ENCODE results near the gene CCS. TPM values are rescaled to one million over a fixed set of nuclear protein-coding genes. Genes with fewer than 3 reads are reported as not detected.
A peak's percentile ranks its signal among the peaks of the same experiment; 100 is the strongest.

Gene CCS
- total RNA-seq, 4 donors from 2014 or later = 12.7 to 27.5 (median 21.2) TPM

GRCh38 chr11:66625041-66625751, 32.2 kb downstream of the CCS start:
- Histone ChIP-seq H3K27ac (no peak overlapping the region), H3K36me3 (peaks cover 37 to 94% (median 59%) of the 10 kb centered on the region in 3 donors), H3K9me3 (no peaks in the 10 kb centered on the region), H3K4me3 (no peak overlapping the region), H3K27me3 (no peaks in the 10 kb centered on the region), H3K4me1 (peaks cover 22 to 73% (median 39%) of the 10 kb centered on the region in 3 donors)
- no peak for TF ChIP-seq POLR2A (IDR thresholded peaks at IDR 0.05)
- TF ChIP-seq, protein P1, sequence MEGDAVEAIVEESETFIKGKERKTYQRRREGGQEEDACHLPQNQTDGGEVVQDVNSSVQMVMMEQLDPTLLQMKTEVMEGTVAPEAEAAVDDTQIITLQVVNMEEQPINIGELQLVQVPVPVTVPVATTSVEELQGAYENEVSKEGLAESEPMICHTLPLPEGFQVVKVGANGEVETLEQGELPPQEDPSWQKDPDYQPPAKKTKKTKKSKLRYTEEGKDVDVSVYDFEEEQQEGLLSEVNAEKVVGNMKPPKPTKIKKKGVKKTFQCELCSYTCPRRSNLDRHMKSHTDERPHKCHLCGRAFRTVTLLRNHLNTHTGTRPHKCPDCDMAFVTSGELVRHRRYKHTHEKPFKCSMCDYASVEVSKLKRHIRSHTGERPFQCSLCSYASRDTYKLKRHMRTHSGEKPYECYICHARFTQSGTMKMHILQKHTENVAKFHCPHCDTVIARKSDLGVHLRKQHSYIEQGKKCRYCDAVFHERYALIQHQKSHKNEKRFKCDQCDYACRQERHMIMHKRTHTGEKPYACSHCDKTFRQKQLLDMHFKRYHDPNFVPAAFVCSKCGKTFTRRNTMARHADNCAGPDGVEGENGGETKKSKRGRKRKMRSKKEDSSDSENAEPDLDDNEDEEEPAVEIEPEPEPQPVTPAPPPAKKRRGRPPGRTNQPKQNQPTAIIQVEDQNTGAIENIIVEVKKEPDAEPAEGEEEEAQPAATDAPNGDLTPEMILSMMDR (IDR thresholded peaks at IDR 0.05) = no peak
- DNase-seq = no peak
- WGBS, 2 donors = 91 to 96% methylated on average over 8 to 17 of the region's 26 CpGs
- intact Hi-C loops (cut with DNase I) = no loop called here

- no peak overlapping the region for H3K4me3 ChIP-seq
- WGBS, 2 donors = 85 to 89% methylated on average over 5 to 7 of the region's 9 CpGs
- H3K4me1 ChIP-seq = peaks cover 18 to 68% (median 36%) of the 10 kb centered on the region in 3 donors
- no peak for DNase-seq
- peak overlapping the region in 1 of 4 donors; percentile 10 for H3K27ac ChIP-seq
- no peak for TF ChIP-seq POLR2A (IDR thresholded peaks at IDR 0.05)
- TF ChIP-seq, protein P1 (IDR thresholded peaks at IDR 0.05) = no peak
- peaks cover 39 to 99% (median 59%) of the 10 kb centered on the region in 3 donors for H3K36me3 ChIP-seq
- intact Hi-C loops (cut with DNase I) = no loop called here
- no peaks in the 10 kb centered on the region for H3K27me3 ChIP-seq
- H3K9me3 ChIP-seq = no peaks in the 10 kb centered on the region
Observed at GRCh38 chr11:66625752-66626149, 32.8 kb downstream of the CCS start.

DNA sequence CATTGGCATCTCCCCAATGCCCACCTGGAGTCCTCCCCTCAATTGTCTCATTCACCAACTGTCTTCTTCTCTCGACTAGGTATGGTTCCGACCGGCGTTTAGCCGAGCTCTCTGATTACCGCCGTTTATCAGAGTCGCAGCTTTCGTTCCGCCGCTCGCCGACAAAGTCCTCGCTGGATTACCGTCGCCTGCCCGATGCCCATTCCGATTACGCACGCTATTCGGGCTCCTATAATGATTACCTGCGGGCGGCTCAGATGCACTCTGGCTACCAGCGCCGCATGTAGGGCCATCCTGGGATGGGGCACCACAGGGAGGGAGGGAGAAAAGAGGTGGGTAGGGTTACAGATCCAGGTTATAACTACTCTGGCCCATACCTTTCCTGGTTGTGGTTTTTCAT, 33.4 kb downstream of the CCS start:
- Histone ChIP-seq H3K27ac (no peak overlapping the region), H3K4me1 (peaks cover 15 to 61% (median 30%) of the 10 kb centered on the region in 3 donors), H3K27me3 (no peaks in the 10 kb centered on the region), H3K36me3 (peaks cover 39 to 100% (median 59%) of the 10 kb centered on the region in 3 donors), H3K4me3 (no peak overlapping the region), H3K9me3 (no peaks in the 10 kb centered on the region)
- DNase-seq = no peak
- 94 to 95% methylated on average over 23 to 25 of the region's 25 CpGs for WGBS, 2 donors
- TF ChIP-seq, protein P1 (IDR thresholded peaks at IDR 0.05) = no peak
- TF ChIP-seq POLR2A (IDR thresholded peaks at IDR 0.05) = no peak
- intact Hi-C loops (cut with DNase I) = no loop called here

DNA sequence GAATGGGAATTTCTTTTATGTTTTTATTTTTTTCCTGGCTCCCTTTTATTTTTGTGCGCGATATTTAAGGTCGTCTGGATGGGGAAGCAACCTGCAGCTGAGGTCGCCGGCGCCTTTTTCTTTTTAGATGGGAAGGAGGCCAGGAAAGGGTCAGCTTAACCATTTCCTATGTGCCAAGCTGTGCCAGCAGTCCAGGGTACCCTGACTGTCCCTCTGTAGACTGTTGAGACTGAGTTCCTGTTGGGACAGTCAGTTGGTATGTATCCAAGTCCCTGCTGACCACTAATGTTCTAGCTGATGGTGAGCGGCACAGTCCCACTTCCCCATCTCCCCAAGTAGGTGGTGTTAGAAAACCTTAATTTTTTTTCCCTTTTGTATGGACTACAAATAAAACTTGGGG, 33.9 kb downstream of the CCS start:
- Histone ChIP-seq H3K36me3 (peaks cover 39 to 100% (median 56%) of the 10 kb centered on the region in 3 donors), H3K4me1 (peaks cover 15 to 56% (median 24%) of the 10 kb centered on the region in 3 donors), H3K27me3 (no peaks in the 10 kb centered on the region), H3K27ac (no peak overlapping the region), H3K4me3 (no peak overlapping the region), H3K9me3 (no peaks in the 10 kb centered on the region)
- intact Hi-C loops (cut with DNase I) = no loop called here
- DNase-seq = no peak
- WGBS, 2 donors = 84 to 87% methylated on average over 5 to 7 of the region's 7 CpGs
- TF ChIP-seq, protein P1 (IDR thresholded peaks at IDR 0.05) = no peak
- TF ChIP-seq POLR2A (IDR thresholded peaks at IDR 0.05) = no peak

DNA sequence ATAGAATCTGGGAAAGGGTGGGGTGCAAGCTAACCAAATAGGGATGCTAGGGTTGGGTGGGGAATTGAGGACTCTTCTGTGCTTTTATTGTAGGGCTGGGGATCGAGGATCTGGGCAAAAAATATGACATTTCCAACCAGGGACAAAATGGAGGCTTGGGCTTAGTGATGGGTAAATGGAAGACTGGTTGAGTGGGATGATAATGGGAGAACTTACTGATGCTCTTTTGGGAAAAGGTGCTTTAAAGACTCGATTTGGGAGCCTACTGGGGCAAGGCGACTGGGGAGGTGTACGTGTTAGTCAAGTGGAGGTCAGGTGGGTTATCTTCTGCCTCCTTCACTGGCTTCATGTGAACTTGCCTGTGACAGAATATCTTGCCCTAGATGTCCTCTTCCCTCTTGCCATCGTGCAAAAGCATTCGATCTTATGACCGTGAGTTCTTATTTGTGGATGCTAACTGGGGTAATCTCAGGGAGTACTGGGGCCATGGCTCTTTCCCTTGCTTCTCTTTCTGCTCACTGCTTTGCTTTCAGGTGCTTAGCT, 35.1 kb downstream of the CCS start:
- Histone ChIP-seq H3K36me3 (peaks cover 39 to 98% (median 56%) of the 10 kb centered on the region in 3 donors), H3K4me1 (peaks cover 9 to 44% (median 12%) of the 10 kb centered on the region in 3 donors), H3K9me3 (no peaks in the 10 kb centered on the region), H3K27me3 (no peaks in the 10 kb centered on the region), H3K4me3 (no peak overlapping the region), H3K27ac (no peak overlapping the region)
- no peak for DNase-seq
- 92 to 96% methylated on average over 7 of the region's 7 CpGs for WGBS, 2 donors
- TF ChIP-seq, protein P1 (IDR thresholded peaks at IDR 0.05) = no peak
- TF ChIP-seq POLR2A (IDR thresholded peaks at IDR 0.05) = no peak
- intact Hi-C loops (cut with DNase I) = no loop called here

Data from esophagus squamous epithelium (tissue), 5 donors.